BLaER1 (cell line): ENCODE results near the gene PIPOX.
A peak's percentile ranks its signal among the peaks of the same experiment; 100 is the strongest.

Experiments used
- H3K27ac ChIP-seq: shearing (Covaris generic); formaldehyde crosslinking; 2 replicates; pipeline ENCODE4 v1.8.1; 2022
- H3K27me3 ChIP-seq: shearing (Covaris generic); formaldehyde crosslinking; 2 replicates; pipeline ENCODE4 v1.8.1; 2022
- H3K36me3 ChIP-seq: shearing (Covaris generic); formaldehyde crosslinking; 2 replicates; pipeline ENCODE4 v1.8.1; 2022
- H3K4me1 ChIP-seq: shearing (Covaris generic); formaldehyde crosslinking; 2 replicates; pipeline ENCODE4 v1.8.1; 2022
- H3K4me2 ChIP-seq: shearing (Covaris generic); formaldehyde crosslinking; 2 replicates; pipeline ENCODE4 v1.8.1; 2022
- H3K4me3 ChIP-seq: shearing (Covaris generic); formaldehyde crosslinking; 2 replicates; pipeline ENCODE4 v1.8.1; 2022
- H3K9ac ChIP-seq: shearing (Covaris generic); formaldehyde crosslinking; 2 replicates; pipeline ENCODE4 v1.8.1; 2022
- H3K9me3 ChIP-seq: shearing (Covaris generic); formaldehyde crosslinking; 2 replicates; pipeline ENCODE4 v1.8.1; 2022
- H4K20me1 ChIP-seq: shearing (Covaris generic); formaldehyde crosslinking; 2 replicates; pipeline ENCODE4 v1.8.1; 2022
- Cebpa-rat ChIP-seq: shearing (Covaris generic); IDR thresholded peaks from 2 replicates; pipeline ENCODE4 v1.8.1; 2022

The PIPOX gene

GRCh38 chr17:29042679-29043538 is at the start of gene PIPOX:
Gene PIPOX, plus strand, starts transcription at chr17:29043141. Its CDS starts 85 bp downstream, at chr17:29043226.
- H4K20me1 ChIP-seq: no peaks in the 10 kb centered on the region
- no peaks in the 10 kb centered on the region for H3K9me3 ChIP-seq
- peaks cover 46% of the 10 kb centered on the region for H3K4me1 ChIP-seq
- TF ChIP-seq Cebpa-rat: no peak
- H3K27ac ChIP-seq: peak within 1 kb of the TSS; percentile 56; the same call in 1 of the 2 replicates
- H3K36me3 ChIP-seq: no peaks in the 10 kb centered on the region
- no peak within 1 kb of the TSS for H3K4me3 ChIP-seq
- H3K9ac ChIP-seq: no peak within 1 kb of the TSS; the same call in 1 of the 2 replicates
- no peaks in the 10 kb centered on the region for H3K27me3 ChIP-seq
- peak within 1 kb of the TSS; percentile 87 for H3K4me2 ChIP-seq

- no peak for TF ChIP-seq Cebpa-rat
- no peaks in the 10 kb centered on the region; the same call in 1 of the 2 replicates for H4K20me1 ChIP-seq
- peaks cover 15% of the 10 kb centered on the region for H3K4me1 ChIP-seq
- H3K9ac ChIP-seq: no peak overlapping the region
- no peak overlapping the region for H3K4me2 ChIP-seq
- H3K4me3 ChIP-seq: no peak overlapping the region
- no peak overlapping the region for H3K27ac ChIP-seq
- H3K27me3 ChIP-seq: no peaks in the 10 kb centered on the region
- no peaks in the 10 kb centered on the region for H3K9me3 ChIP-seq
- no peaks in the 10 kb centered on the region for H3K36me3 ChIP-seq
These were observed 49.1 kb upstream of the PIPOX start for GRCh38 chr17:28993645-28994426.

- no peaks in the 10 kb centered on the region; the same call in 1 of the 2 replicates for H4K20me1 ChIP-seq
- no peaks in the 10 kb centered on the region for H3K27me3 ChIP-seq
- H3K4me1 ChIP-seq: peaks cover 15% of the 10 kb centered on the region
- H3K4me2 ChIP-seq: no peak overlapping the region
- no peaks in the 10 kb centered on the region for H3K9me3 ChIP-seq
- H3K27ac ChIP-seq: no peak overlapping the region
- TF ChIP-seq Cebpa-rat: no peak
- no peaks in the 10 kb centered on the region for H3K36me3 ChIP-seq
- no peak overlapping the region for H3K4me3 ChIP-seq
- no peak overlapping the region for H3K9ac ChIP-seq
These were observed 46.3 kb upstream of the PIPOX start for GRCh38 chr17:28996554-28997096.

GRCh38 chr17:28997806-28998205 is 45.1 kb upstream of the PIPOX start:
- 0 out of 2 replicates have a peak overlapping the region, but pooled peaks have one; percentile 5 for H3K4me2 ChIP-seq
- no peaks in the 10 kb centered on the region for H3K9me3 ChIP-seq
- H3K27me3 ChIP-seq: peaks cover 3% of the 10 kb centered on the region; the same call in 1 of the 2 replicates
- H4K20me1 ChIP-seq: peaks cover 4% of the 10 kb centered on the region; the same call in 1 of the 2 replicates
- H3K27ac ChIP-seq: no peak overlapping the region
- no peak for TF ChIP-seq Cebpa-rat
- peaks cover 15% of the 10 kb centered on the region for H3K4me1 ChIP-seq
- H3K36me3 ChIP-seq: no peaks in the 10 kb centered on the region
- no peak overlapping the region for H3K9ac ChIP-seq
- no peak overlapping the region for H3K4me3 ChIP-seq

- Histone ChIP-seq H3K27ac (no peak overlapping the region), H3K4me3 (no peak overlapping the region), H4K20me1 (peaks cover 18% of the 10 kb centered on the region; the same call in 1 of the 2 replicates), H3K9ac (no peak overlapping the region), H3K4me2 (no peak overlapping the region), H3K27me3 (peaks cover 17% of the 10 kb centered on the region), H3K4me1 (peaks cover 15% of the 10 kb centered on the region), H3K36me3 (no peaks in the 10 kb centered on the region), H3K9me3 (no peaks in the 10 kb centered on the region)
- TF ChIP-seq Cebpa-rat: no peak
These were observed 43.7 kb upstream of the PIPOX start for GRCh38 chr17:28999206-28999605.

- TF ChIP-seq Cebpa-rat: no peak
- Histone ChIP-seq H3K9me3 (no peaks in the 10 kb centered on the region; the same call in 1 of the 2 replicates), H3K27me3 (peaks cover 31% of the 10 kb centered on the region), H4K20me1 (peaks cover 23% of the 10 kb centered on the region; the same call in 1 of the 2 replicates), H3K36me3 (no peaks in the 10 kb centered on the region), H3K9ac (no peak overlapping the region), H3K4me3 (no peak overlapping the region), H3K4me1 (peaks cover 15% of the 10 kb centered on the region), H3K4me2 (no peak overlapping the region), H3K27ac (no peak overlapping the region)
These were observed 42.0 kb upstream of the PIPOX start for GRCh38 chr17:29000973-29001372.

- peaks cover 23% of the 10 kb centered on the region; the same call in 1 of the 2 replicates for H4K20me1 ChIP-seq
- TF ChIP-seq Cebpa-rat: no peak
- H3K27me3 ChIP-seq: peaks cover 31% of the 10 kb centered on the region
- peaks cover 4% of the 10 kb centered on the region for H3K4me1 ChIP-seq
- no peaks in the 10 kb centered on the region; the same call in 1 of the 2 replicates for H3K9me3 ChIP-seq
- H3K4me2 ChIP-seq: no peak overlapping the region
- no peak overlapping the region for H3K9ac ChIP-seq
- no peak overlapping the region for H3K27ac ChIP-seq
- H3K4me3 ChIP-seq: no peak overlapping the region
- H3K36me3 ChIP-seq: no peaks in the 10 kb centered on the region
These were observed 40.1 kb upstream of the PIPOX start for GRCh38 chr17:29002811-29003210.

- Histone ChIP-seq H3K27ac (no peak overlapping the region), H3K9ac (no peak overlapping the region), H3K36me3 (no peaks in the 10 kb centered on the region), H4K20me1 (peaks cover 23% of the 10 kb centered on the region; the same call in 1 of the 2 replicates), H3K4me1 (peaks cover 4% of the 10 kb centered on the region; the same call in 1 of the 2 replicates), H3K4me2 (no peak overlapping the region), H3K27me3 (peaks cover 31% of the 10 kb centered on the region), H3K9me3 (no peaks in the 10 kb centered on the region; the same call in 1 of the 2 replicates), H3K4me3 (no peak overlapping the region)
- TF ChIP-seq Cebpa-rat: no peak
These were observed 39.7 kb upstream of the PIPOX start for GRCh38 chr17:29003289-29003688.

GRCh38 chr17:29004081-29004692 is 38.8 kb upstream of the PIPOX start:
- no peak overlapping the region for H3K4me3 ChIP-seq
- H3K27ac ChIP-seq: no peak overlapping the region
- no peak overlapping the region for H3K9ac ChIP-seq
- H3K27me3 ChIP-seq: peaks cover 31% of the 10 kb centered on the region
- peaks cover 23% of the 10 kb centered on the region; the same call in 1 of the 2 replicates for H4K20me1 ChIP-seq
- H3K4me1 ChIP-seq: peaks cover 4% of the 10 kb centered on the region; the same call in 1 of the 2 replicates
- no peaks in the 10 kb centered on the region; the same call in 1 of the 2 replicates for H3K9me3 ChIP-seq
- H3K36me3 ChIP-seq: no peaks in the 10 kb centered on the region
- no peak overlapping the region for H3K4me2 ChIP-seq
- no peak for TF ChIP-seq Cebpa-rat
